KMS-11 (cell line): ENCODE measurements around the gene PAK6.

Experiments
- H2AFZ ChIP-seq: fragments of 200-600 bp; sonication (generic); 2 replicates; pipeline ENCODE4 v1.6.1; 2016; ENCODE audit warnings: antibody characterized with exemption, mixed run types, low read depth
- H3K27ac ChIP-seq: fragments of 200-600 bp; sonication (generic); 2 replicates; pipeline ENCODE4 v1.6.1; 2016; ENCODE audit warnings: mild to moderate bottlenecking, mixed run types
- H3K27me3 ChIP-seq: fragments of 200-600 bp; sonication (generic); 2 replicates; pipeline ENCODE4 v1.6.1; 2017; ENCODE audit warnings: mild to moderate bottlenecking, low read depth, mixed run types, moderate library complexity; ENCODE audit not compliant: insufficient read depth
- H3K36me3 ChIP-seq: fragments of 200-600 bp; sonication (generic); 2 replicates; pipeline ENCODE4 v1.6.1; 2017; ENCODE audit warnings: mild to moderate bottlenecking, mixed run types; ENCODE audit not compliant: insufficient read depth
- H3K4me1 ChIP-seq: fragments of 200-600 bp; sonication (generic); 2 replicates; pipeline ENCODE4 v1.6.1; 2016; ENCODE audit warnings: mild to moderate bottlenecking, low read depth, mixed run types; ENCODE audit not compliant: poor library complexity, severe bottlenecking
- H3K4me2 ChIP-seq: fragments of 200-600 bp; sonication (generic); 2 replicates; pipeline ENCODE4 v1.7.0; 2016; ENCODE audit warnings: mild to moderate bottlenecking, mixed run types
- H3K4me3 ChIP-seq: fragments of 200-600 bp; sonication (generic); IDR thresholded peaks from 2 replicates; pipeline ENCODE4 v1.6.1; 2017; ENCODE audit warnings: low read depth, low read length, mixed read lengths; ENCODE audit not compliant: insufficient read depth
- H3K79me2 ChIP-seq: fragments of 200-600 bp; sonication (generic); 2 replicates; pipeline ENCODE4 v1.6.1; 2016; ENCODE audit warnings: low read depth, mixed run types; ENCODE audit not compliant: insufficient read depth
- H3K9ac ChIP-seq: fragments of 200-600 bp; sonication (generic); 2 replicates; pipeline ENCODE4 v1.6.1; 2016; ENCODE audit warnings: mild to moderate bottlenecking, mixed run types
- H4K20me1 ChIP-seq: fragments of 200-600 bp; sonication (generic); 2 replicates; pipeline ENCODE4 v1.6.1; 2016; ENCODE audit warnings: mild to moderate bottlenecking, mixed run types; ENCODE audit not compliant: insufficient read depth
- CTCF ChIP-seq: fragments of 200-600 bp; sonication (generic); conservative IDR thresholded peaks from 2 replicates; pipeline ENCODE4 v1.6.1; 2017; ENCODE audit warnings: low read depth, mild to moderate bottlenecking, antibody characterized with exemption, low read length, moderate library complexity, mixed read lengths

The PAK6 gene

GRCh38 chr15:40251486-40252140 lies 12.8 kb downstream of the PAK6 start:
- no peaks in the 10 kb centered on the region; the same call in none of the 2 replicates for H3K27me3 ChIP-seq
- H2AFZ ChIP-seq, result no peak overlapping the region
- no peak for TF ChIP-seq CTCF
- no peak overlapping the region for H3K4me3 ChIP-seq
- no peaks in the 10 kb centered on the region for H3K79me2 ChIP-seq
- H3K36me3 ChIP-seq, result no peaks in the 10 kb centered on the region
- no peak overlapping the region for H3K9ac ChIP-seq
- no peaks in the 10 kb centered on the region for H3K4me1 ChIP-seq
- H4K20me1 ChIP-seq, result no peaks in the 10 kb centered on the region
- no peak overlapping the region for H3K4me2 ChIP-seq
- H3K27ac ChIP-seq, result no peak overlapping the region

- no peak for TF ChIP-seq CTCF
- Histone ChIP-seq H3K27me3 (no peaks in the 10 kb centered on the region; the same call in none of the 2 replicates), H3K36me3 (no peaks in the 10 kb centered on the region), H3K4me1 (no peaks in the 10 kb centered on the region), H3K9ac (no peak overlapping the region), H3K27ac (no peak overlapping the region), H3K79me2 (no peaks in the 10 kb centered on the region), H3K4me3 (no peak overlapping the region), H2AFZ (no peak overlapping the region), H3K4me2 (no peak overlapping the region), H4K20me1 (no peaks in the 10 kb centered on the region)
Measured at GRCh38 chr15:40252141-40252437, 13.2 kb downstream of the PAK6 start.

- no peak overlapping the region for H3K9ac ChIP-seq
- H3K36me3 ChIP-seq, result no peaks in the 10 kb centered on the region
- no peak overlapping the region for H3K27ac ChIP-seq
- H3K79me2 ChIP-seq, result no peaks in the 10 kb centered on the region
- no peak overlapping the region for H3K4me3 ChIP-seq
- TF ChIP-seq CTCF, result no peak
- no peak overlapping the region for H3K4me2 ChIP-seq
- no peaks in the 10 kb centered on the region for H3K4me1 ChIP-seq
- no peaks in the 10 kb centered on the region; the same call in none of the 2 replicates for H3K27me3 ChIP-seq
- no peak overlapping the region for H2AFZ ChIP-seq
- H4K20me1 ChIP-seq, result no peaks in the 10 kb centered on the region
Measured at GRCh38 chr15:40252438-40253166, 13.7 kb downstream of the PAK6 start.

GRCh38 chr15:40253167-40253790 lies 14.4 kb downstream of the PAK6 start:
- no peaks in the 10 kb centered on the region; the same call in none of the 2 replicates for H3K27me3 ChIP-seq
- no peak overlapping the region for H3K4me2 ChIP-seq
- no peaks in the 10 kb centered on the region for H4K20me1 ChIP-seq
- H3K79me2 ChIP-seq, result no peaks in the 10 kb centered on the region
- H3K36me3 ChIP-seq, result no peaks in the 10 kb centered on the region
- no peaks in the 10 kb centered on the region for H3K4me1 ChIP-seq
- no peak overlapping the region for H3K27ac ChIP-seq
- no peak for TF ChIP-seq CTCF
- H3K4me3 ChIP-seq, result no peak overlapping the region
- no peak overlapping the region for H2AFZ ChIP-seq
- H3K9ac ChIP-seq, result no peak overlapping the region
